Neural cell (in vitro differentiated cells): ENCODE results near the gene LRRTM3. TPM values are rescaled to one million over a fixed set of nuclear protein-coding genes. Genes with fewer than 3 reads are reported as not detected.

Source experiments
- H2AFZ ChIP-seq: fragments of 200-600, 300-800 bp; sonication (generic), shearing (Covaris generic); 2 replicates; pipeline ENCODE4 v1.6.0; 2014; ENCODE audit warnings: low read depth, mild to moderate bottlenecking, antibody characterized with exemption, low read length, moderate library complexity
- H3F3A ChIP-seq: fragments of 200-600 bp; shearing (Covaris generic); 2 replicates; pipeline ENCODE4 v1.6.1; 2016; ENCODE audit warnings: mild to moderate bottlenecking, moderate library complexity, mixed read lengths, antibody characterized with exemption, low read length; ENCODE audit not compliant: insufficient read depth, poor library complexity, severe bottlenecking
- H3K27ac ChIP-seq: fragments of 200-600, 300-800 bp; sonication (generic), shearing (Covaris generic); 2 replicates; pipeline ENCODE4 v1.5.1; 2014; ENCODE audit warnings: mild to moderate bottlenecking, low read length, moderate library complexity
- H3K27me3 ChIP-seq: fragments of 300-800, 200-600 bp; sonication (generic), shearing (Covaris generic); 2 replicates; pipeline ENCODE4 v1.6.0; 2014; ENCODE audit warnings: mild to moderate bottlenecking, low read depth, low read length, moderate library complexity; ENCODE audit not compliant: insufficient read depth
- H3K36me3 ChIP-seq: fragments of 300-800, 200-600 bp; sonication (generic), shearing (Covaris generic); 2 replicates; pipeline ENCODE4 v1.5.1; 2014; ENCODE audit warnings: mild to moderate bottlenecking, antibody characterized with exemption, low read length, moderate library complexity; ENCODE audit not compliant: insufficient read depth
- H3K4me2 ChIP-seq: fragments of 300-800, 200-600 bp; sonication (generic), shearing (Covaris generic); 2 replicates; pipeline ENCODE4 v1.6.0; 2014; ENCODE audit warnings: mild to moderate bottlenecking, low read length
- H3K4me3 ChIP-seq: fragments of 300-800, 200-600 bp; sonication (generic), shearing (Covaris generic); 2 replicates; pipeline ENCODE4 v1.5.1; 2014; ENCODE audit warnings: mild to moderate bottlenecking, low read length, moderate library complexity
- H3K79me2 ChIP-seq: fragments of 200-600 bp; shearing (Covaris generic); replicated peaks from 2 replicates; pipeline ENCODE4 v1.6.0; 2014; ENCODE audit warnings: mild to moderate bottlenecking, low read length, moderate library complexity; ENCODE audit not compliant: insufficient read depth
- H3K9ac ChIP-seq: fragments of 300-800, 200-600 bp; sonication (generic), shearing (Covaris generic); 2 replicates; pipeline ENCODE4 v1.6.1; 2016; ENCODE audit warnings: mild to moderate bottlenecking, low read length, mixed read lengths
- H3K9me2 ChIP-seq: fragments of 200-600 bp; shearing (Covaris generic); 2 replicates; pipeline ENCODE4 v1.6.1; 2016; ENCODE audit warnings: mild to moderate bottlenecking, low read length, mixed read lengths; ENCODE audit not compliant: insufficient read depth
- H3K9me3 ChIP-seq: fragments of 200-600, 300-800 bp; sonication (generic), shearing (Covaris generic); 2 replicates; pipeline ENCODE4 v1.6.1; 2016; ENCODE audit warnings: mild to moderate bottlenecking, mixed run types, low read length, moderate library complexity, mixed read lengths
- H4K20me1 ChIP-seq: fragments of 200-600 bp; shearing (Covaris generic); 2 replicates; pipeline ENCODE4 v1.6.1; 2016; ENCODE audit warnings: mild to moderate bottlenecking, mixed run types; ENCODE audit not compliant: insufficient read depth
- CTCF ChIP-seq: fragments of 450-650 bp; IDR thresholded peaks from 2 replicates; pipeline ENCODE4 v1.5.1; 2014; ENCODE audit warnings: antibody characterized with exemption, mild to moderate bottlenecking, moderate library complexity; ENCODE audit not compliant: poor library complexity, severe bottlenecking
- EP300 ChIP-seq: fragments of 450-650 bp; conservative IDR thresholded peaks from 2 replicates; pipeline ENCODE4 v1.6.1; 2014; ENCODE audit warnings: antibody characterized with exemption, mild to moderate bottlenecking, moderate library complexity; ENCODE audit not compliant: poor library complexity, severe bottlenecking
- EZH2 ChIP-seq: fragments of 200-600, 300-800 bp; shearing (Covaris generic), sonication (generic); IDR thresholded peaks from 2 replicates; pipeline ENCODE4 v1.6.1; 2014; ENCODE audit warnings: antibody characterized with exemption, low read length, borderline replicate concordance, mild to moderate bottlenecking; ENCODE audit not compliant: insufficient read depth, poor library complexity, severe bottlenecking
- POLR2AphosphoS5 ChIP-seq: IDR thresholded peaks from 2 replicates; pipeline ENCODE4 v1.6.1; 2012
- RAD21 ChIP-seq: fragments of 450-650 bp; conservative IDR thresholded peaks from 2 replicates; pipeline ENCODE4 v1.6.1; 2014; ENCODE audit warnings: antibody characterized with exemption, mild to moderate bottlenecking, moderate library complexity
- SMC3 ChIP-seq: fragments of 450-650 bp; conservative IDR thresholded peaks from 2 replicates; pipeline ENCODE4 v1.6.1; 2014; ENCODE audit warnings: antibody characterized with exemption, mild to moderate bottlenecking, moderate library complexity; ENCODE audit not compliant: poor library complexity
- TAF1 ChIP-seq: IDR thresholded peaks from 2 replicates; pipeline ENCODE4 v1.6.1; 2012; ENCODE audit warnings: low read depth
- polyA plus RNA-seq: library from polyadenylated mRNA; depleted of rRNA; stranded (reverse); fragments of >200 nt; gene quantifications from 2 replicates; pipeline ENCODE4 v1.2.3, GENCODE V29; 2014
- TF ChIP-seq, protein P1 (sequence below): IDR thresholded peaks from 2 replicates; pipeline ENCODE4 v1.6.1; 2012; ENCODE audit warnings: borderline replicate concordance

The LRRTM3 gene
- polyA plus RNA-seq, 1 donor from 2014 or later: 3.2 TPM

DNA sequence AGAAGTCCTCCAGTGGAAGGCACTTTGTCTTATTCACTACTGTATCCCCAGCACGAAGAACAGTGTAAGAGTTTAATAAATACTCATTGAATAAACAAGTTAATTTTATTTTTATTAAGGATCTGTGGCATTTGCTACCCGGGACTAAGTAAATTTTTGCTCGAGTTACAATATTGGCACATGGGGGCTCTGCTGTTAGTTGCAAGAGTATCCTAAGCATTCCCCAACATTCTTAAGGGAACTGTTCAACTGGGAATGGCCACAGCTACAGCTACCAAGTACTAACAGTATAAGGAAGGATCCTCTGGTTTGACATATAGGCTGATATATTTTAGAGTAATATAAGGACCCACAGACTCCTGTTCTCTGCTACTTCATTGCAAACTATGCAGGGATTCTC lies 8.7 kb upstream of the LRRTM3 start:
- Histone ChIP-seq H3K36me3 (no peaks in the 10 kb centered on the region), H3K79me2 (no peaks in the 10 kb centered on the region), H3F3A (no peaks in the 10 kb centered on the region), H3K9ac (no peak overlapping the region), H3K9me3 (no peaks in the 10 kb centered on the region), H3K27ac (no peak overlapping the region), H4K20me1 (no peaks in the 10 kb centered on the region), H3K4me3 (no peak overlapping the region), H2AFZ (no peak overlapping the region), H3K9me2 (no peaks in the 10 kb centered on the region), H3K27me3 (no peaks in the 10 kb centered on the region), H3K4me2 (no peak overlapping the region)
- TF ChIP-seq RAD21 (no peak), EP300 (no peak), EZH2 (no peak), TAF1 (no peak), CTCF (no peak), POLR2AphosphoS5 (no peak)
- TF ChIP-seq, protein P1, sequence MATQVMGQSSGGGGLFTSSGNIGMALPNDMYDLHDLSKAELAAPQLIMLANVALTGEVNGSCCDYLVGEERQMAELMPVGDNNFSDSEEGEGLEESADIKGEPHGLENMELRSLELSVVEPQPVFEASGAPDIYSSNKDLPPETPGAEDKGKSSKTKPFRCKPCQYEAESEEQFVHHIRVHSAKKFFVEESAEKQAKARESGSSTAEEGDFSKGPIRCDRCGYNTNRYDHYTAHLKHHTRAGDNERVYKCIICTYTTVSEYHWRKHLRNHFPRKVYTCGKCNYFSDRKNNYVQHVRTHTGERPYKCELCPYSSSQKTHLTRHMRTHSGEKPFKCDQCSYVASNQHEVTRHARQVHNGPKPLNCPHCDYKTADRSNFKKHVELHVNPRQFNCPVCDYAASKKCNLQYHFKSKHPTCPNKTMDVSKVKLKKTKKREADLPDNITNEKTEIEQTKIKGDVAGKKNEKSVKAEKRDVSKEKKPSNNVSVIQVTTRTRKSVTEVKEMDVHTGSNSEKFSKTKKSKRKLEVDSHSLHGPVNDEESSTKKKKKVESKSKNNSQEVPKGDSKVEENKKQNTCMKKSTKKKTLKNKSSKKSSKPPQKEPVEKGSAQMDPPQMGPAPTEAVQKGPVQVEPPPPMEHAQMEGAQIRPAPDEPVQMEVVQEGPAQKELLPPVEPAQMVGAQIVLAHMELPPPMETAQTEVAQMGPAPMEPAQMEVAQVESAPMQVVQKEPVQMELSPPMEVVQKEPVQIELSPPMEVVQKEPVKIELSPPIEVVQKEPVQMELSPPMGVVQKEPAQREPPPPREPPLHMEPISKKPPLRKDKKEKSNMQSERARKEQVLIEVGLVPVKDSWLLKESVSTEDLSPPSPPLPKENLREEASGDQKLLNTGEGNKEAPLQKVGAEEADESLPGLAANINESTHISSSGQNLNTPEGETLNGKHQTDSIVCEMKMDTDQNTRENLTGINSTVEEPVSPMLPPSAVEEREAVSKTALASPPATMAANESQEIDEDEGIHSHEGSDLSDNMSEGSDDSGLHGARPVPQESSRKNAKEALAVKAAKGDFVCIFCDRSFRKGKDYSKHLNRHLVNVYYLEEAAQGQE: no peak

DNA sequence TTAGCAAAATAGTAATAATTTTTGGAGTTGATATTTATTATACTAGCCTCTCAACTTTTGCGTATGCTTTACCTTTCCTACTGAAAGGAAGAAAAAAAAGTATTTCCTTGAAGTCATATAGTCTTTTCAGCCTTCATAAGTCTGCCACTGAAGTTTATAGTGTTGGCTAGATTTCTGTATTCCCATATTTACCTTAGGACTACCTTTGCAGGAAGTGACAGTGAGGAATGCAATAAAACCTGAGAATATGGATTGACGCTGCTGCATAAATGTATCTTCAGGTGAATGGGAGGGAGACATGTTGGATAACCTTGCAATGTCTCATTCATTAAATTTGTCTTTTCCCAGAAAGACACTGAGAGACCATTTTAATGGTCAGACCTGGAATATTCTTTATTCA lies 6.6 kb upstream of the LRRTM3 start:
- Histone ChIP-seq H3K9me3 (no peaks in the 10 kb centered on the region), H3K36me3 (no peaks in the 10 kb centered on the region), H2AFZ (no peak overlapping the region), H3K27ac (no peak overlapping the region), H3K4me2 (no peak overlapping the region), H3K9ac (no peak overlapping the region), H3K79me2 (no peaks in the 10 kb centered on the region), H3F3A (no peaks in the 10 kb centered on the region), H4K20me1 (no peaks in the 10 kb centered on the region), H3K4me3 (no peak overlapping the region), H3K27me3 (no peaks in the 10 kb centered on the region), H3K9me2 (no peaks in the 10 kb centered on the region)
- no peak for TF ChIP-seq SMC3
- no peak for TF ChIP-seq EP300

DNA sequence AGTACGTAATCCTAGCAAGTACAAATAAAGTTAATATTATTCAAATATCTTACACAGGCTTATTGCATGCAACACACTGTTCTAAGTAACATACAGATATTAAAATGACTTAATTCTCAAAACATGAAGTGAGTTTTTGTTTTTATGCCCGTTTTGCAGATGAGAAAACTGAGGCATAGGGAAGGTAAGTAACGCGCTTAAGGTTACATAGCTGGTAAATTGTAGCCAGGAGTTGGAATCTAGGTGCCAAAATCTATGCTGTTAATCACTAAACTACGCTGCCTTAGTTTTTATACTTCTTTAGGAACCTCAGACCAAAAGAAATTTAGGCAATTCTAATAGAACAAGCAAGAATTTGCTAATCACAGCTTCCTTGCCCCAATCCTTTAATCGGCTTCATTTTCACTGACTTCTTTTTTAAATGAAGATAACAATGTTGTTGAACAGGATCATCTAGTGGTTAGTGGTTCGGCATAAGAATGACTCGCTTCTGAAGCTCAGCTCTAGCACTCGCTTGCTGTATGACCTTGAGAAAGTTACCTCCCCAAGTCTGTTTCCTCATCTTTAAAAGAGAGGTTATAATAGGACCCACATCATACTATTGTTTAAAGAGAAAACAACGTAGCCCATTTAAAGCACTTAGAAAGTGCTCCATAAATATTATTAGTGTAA lies 1.0 kb upstream of the LRRTM3 start:
- H4K20me1 ChIP-seq: no peaks in the 10 kb centered on the region
- no peak overlapping the region for H2AFZ ChIP-seq
- no peak overlapping the region for H3K9ac ChIP-seq
- H3K4me3 ChIP-seq: no peak overlapping the region
- no peaks in the 10 kb centered on the region for H3K79me2 ChIP-seq
- H3K27ac ChIP-seq: no peak overlapping the region
- H3K9me2 ChIP-seq: no peaks in the 10 kb centered on the region
- TF ChIP-seq, protein P1: no peak
- H3K27me3 ChIP-seq: no peaks in the 10 kb centered on the region
- H3F3A ChIP-seq: no peaks in the 10 kb centered on the region
- no peak overlapping the region for H3K4me2 ChIP-seq
- no peaks in the 10 kb centered on the region for H3K36me3 ChIP-seq
- H3K9me3 ChIP-seq: no peaks in the 10 kb centered on the region
